ENCODE measurements around the gene CACNA1B.

- no peak for TF ChIP-seq CTCF (IDR thresholded peaks at IDR 0.05; ENCODE audit: low read length)
- no peak for TF ChIP-seq EZH2phosphoT487 (IDR thresholded peaks at IDR 0.05; ENCODE audit: low read length)
Measured at GRCh38 chr9:137948642-137949041, 71.1 kb downstream of the CACNA1B start.
